Gastrocnemius medialis (tissue), 4 donors: ENCODE data around the gene TSEN2. TPM values are rescaled to one million over a fixed set of nuclear protein-coding genes. Genes with fewer than 3 reads are reported as not detected.
A peak's percentile ranks its signal among the peaks of the same experiment; 100 is the strongest.

Source experiments
- ATAC-seq, 2 donors: fragments of 150-250 bp; one replicate each; pipeline ENCODE4 v1.9.1; 2016
- DNase-seq, 2 donors: peaks; one replicate each; pipeline ENCODE4 v3.0.0-alpha.2; 2019
- H3K27ac ChIP-seq, 4 donors: fragments of 200-600 bp; sonication (generic); 1 replicate in 1 of 4; 2 replicates in 3 of 4; pipeline ENCODE4 v1.5.1; 2016 to 2018; ENCODE audit warnings: mild to moderate bottlenecking in 2 of 4, moderate library complexity in 1 of 4
- H3K27me3 ChIP-seq, 3 donors: fragments of 200-600 bp; sonication (generic) in 2 of 3; 1 replicate in 1 of 3; 2 replicates in 2 of 3; pipeline versions ENCODE4 v1.5.1 to v1.6.0; 2016 to 2019; ENCODE audit warnings: mild to moderate bottlenecking in 1 of 3, moderate library complexity in 1 of 3
- H3K36me3 ChIP-seq, 2 donors: fragments of 200-600 bp; sonication (generic) in 1 of 2; one replicate each; pipeline ENCODE4 v1.5.1; 2017 to 2018
- H3K4me1 ChIP-seq, 2 donors: fragments of 200-600 bp; sonication (generic) in 1 of 2; one replicate each; pipeline ENCODE4 v1.5.1; 2016 to 2017; ENCODE audit warnings: mild to moderate bottlenecking in 2 of 2
- H3K4me3 ChIP-seq, 4 donors: fragments of 200-600 bp; sonication (generic) in 3 of 4; 1 replicate in 1 of 4; 2 replicates in 3 of 4; pipeline ENCODE4 v1.5.1; 2016 to 2019; ENCODE audit warnings: mild to moderate bottlenecking in 2 of 4
- H3K9me3 ChIP-seq, 3 donors: fragments of 200-600 bp; sonication (generic) in 2 of 3; 1 replicate in 1 of 3; 2 replicates in 2 of 3; pipeline ENCODE4 v1.5.1; 2016 to 2019
- POLR2A ChIP-seq, 2 donors: fragments of 450-650 bp; IDR thresholded peaks; one replicate each; pipeline ENCODE4 v1.6.1; 2017; ENCODE audit warnings: antibody characterized with exemption in 2 of 2, mild to moderate bottlenecking in 2 of 2, moderate library complexity in 2 of 2
- in situ Hi-C, 4 donors: fragments of 200-750 bp; cut with MboI; loops; one replicate each; pipeline versions ENCODE4 v1.15.0 to v1.8.0; 2017; ENCODE audit warnings: low sequenced_read_pairs in 4 of 4
- intact Hi-C: fragments of 100-400 bp; cut with DNase I; formaldehyde crosslinking; loops from one replicate; pipeline ENCODE4 v1.15.1; 2023; ENCODE audit warnings: low total_unique reads
- total RNA-seq, 4 donors: library from RNA; depleted of rRNA; stranded (reverse); fragments of >200 nt; gene quantifications; one replicate each; pipeline versions ENCODE4 v1.1.0 to v1.2.3, GENCODE V29; 2016
- TF ChIP-seq, protein P1 (sequence below), 5 experiments: fragments of 450-650 bp in 3 of 5; fragments of 200-600 bp in 2 of 5; sonication (generic) in 2 of 5; IDR thresholded peaks in 4 of 5; conservative IDR thresholded peaks in 1 of 5; 1 replicate in 4 of 5; 2 replicates in 1 of 5; pipeline ENCODE4 v1.5.1; 2016 to 2019; ENCODE audit warnings: antibody characterized with exemption in 5 of 5, mild to moderate bottlenecking in 3 of 5, moderate library complexity in 3 of 5

Gene TSEN2
- total RNA-seq, 4 donors from 2014 or later: 10.7 to 19.5 (median 12.0) TPM

DNA sequence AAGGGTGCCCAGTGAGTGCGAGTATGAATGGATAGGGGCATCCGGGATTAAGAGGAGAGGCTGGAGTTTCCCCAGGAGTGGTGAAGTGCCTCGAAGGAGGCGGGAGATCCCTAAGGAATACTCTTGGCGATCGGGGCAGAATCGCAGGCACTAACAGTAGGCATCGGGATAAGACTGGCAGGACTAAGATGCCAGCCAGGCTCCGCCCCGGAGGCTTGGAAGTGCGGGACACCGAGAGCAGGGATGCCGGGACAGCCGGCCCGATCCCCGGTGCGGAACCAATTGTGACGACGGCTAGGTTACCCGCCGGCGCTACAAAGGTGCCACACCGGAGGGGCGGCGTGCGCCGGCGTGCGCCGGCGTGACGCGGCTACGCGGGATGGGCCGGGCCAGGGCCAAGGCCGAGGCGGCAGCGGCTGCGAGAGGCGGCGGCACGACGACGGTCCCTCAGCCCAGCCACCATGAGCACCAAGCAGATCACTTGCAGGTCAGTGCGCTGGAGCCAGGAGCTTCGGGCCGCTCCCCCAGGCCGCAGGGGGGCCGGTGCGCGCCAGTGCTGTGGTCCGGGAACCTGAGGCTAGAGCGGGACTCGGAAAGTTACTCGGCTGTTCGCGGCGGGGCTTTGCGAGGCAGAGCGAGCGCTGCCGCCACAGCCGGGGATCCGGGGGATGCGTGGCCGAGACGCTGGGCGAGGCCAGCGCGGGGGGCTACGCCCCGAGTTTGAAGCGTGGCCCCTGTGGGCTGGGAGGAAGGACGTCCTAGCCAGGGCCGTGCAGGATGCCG lies 72.6 kb downstream of the TSEN2 start, which contains the start of gene MKRN2:
TSS of gene MKRN2 (plus strand) at position 398 of the 783 bp plus-strand sequence. CDS start at position 462, 64 bp downstream.
- Histone ChIP-seq H3K36me3 (no peaks in the 10 kb centered on the region), H3K27me3 (peaks cover 15 to 26% (median 17%) of the 10 kb centered on the region in 3 donors), H3K4me1 (peaks cover 52 to 55% of the 10 kb centered on the region in 2 donors), H3K9me3 (no peaks in the 10 kb centered on the region), H3K4me3 (peak within 1 kb of the TSS; percentile 75 to 99 (median 94)), H3K27ac (peak within 1 kb of the TSS; percentile 96 to 99 (median 98))
- ATAC-seq (peak; percentile 80 to 81), DNase-seq (peak; percentile 74 to 84)
- in situ Hi-C loops (loop anchor here in 1 of 4 donors (25.0 kb wide), 1 partner anchor 155 kb away; no protein-coding TSS in a partner anchor), intact Hi-C loops (loop anchor here (1.0 to 5.0 kb wide), 4 partner anchors 72 to 240 kb away; partner anchors contain the start of gene TSEN2)
- TF ChIP-seq POLR2A (IDR thresholded peaks at IDR 0.05): peak; percentile 99
- TF ChIP-seq, protein P1, sequence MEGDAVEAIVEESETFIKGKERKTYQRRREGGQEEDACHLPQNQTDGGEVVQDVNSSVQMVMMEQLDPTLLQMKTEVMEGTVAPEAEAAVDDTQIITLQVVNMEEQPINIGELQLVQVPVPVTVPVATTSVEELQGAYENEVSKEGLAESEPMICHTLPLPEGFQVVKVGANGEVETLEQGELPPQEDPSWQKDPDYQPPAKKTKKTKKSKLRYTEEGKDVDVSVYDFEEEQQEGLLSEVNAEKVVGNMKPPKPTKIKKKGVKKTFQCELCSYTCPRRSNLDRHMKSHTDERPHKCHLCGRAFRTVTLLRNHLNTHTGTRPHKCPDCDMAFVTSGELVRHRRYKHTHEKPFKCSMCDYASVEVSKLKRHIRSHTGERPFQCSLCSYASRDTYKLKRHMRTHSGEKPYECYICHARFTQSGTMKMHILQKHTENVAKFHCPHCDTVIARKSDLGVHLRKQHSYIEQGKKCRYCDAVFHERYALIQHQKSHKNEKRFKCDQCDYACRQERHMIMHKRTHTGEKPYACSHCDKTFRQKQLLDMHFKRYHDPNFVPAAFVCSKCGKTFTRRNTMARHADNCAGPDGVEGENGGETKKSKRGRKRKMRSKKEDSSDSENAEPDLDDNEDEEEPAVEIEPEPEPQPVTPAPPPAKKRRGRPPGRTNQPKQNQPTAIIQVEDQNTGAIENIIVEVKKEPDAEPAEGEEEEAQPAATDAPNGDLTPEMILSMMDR (IDR thresholded peaks at IDR 0.05 in 4 of 5, conservative IDR thresholded peaks at IDR 0.05 in 1 of 5): peak in 2 of 5 experiments; percentile 35 to 40

- TF ChIP-seq POLR2A (IDR thresholded peaks at IDR 0.05): no peak
- TF ChIP-seq, protein P1 (IDR thresholded peaks at IDR 0.05 in 4 of 5, conservative IDR thresholded peaks at IDR 0.05 in 1 of 5): no peak
Measured at GRCh38 chr3:12557473-12558100, 73.3 kb downstream of the TSEN2 start.

GRCh38 chr3:12558706-12559105 lies 74.4 kb downstream of the TSEN2 start:
- intact Hi-C loops: loop anchor here (5.0 kb wide), 1 partner anchor 149 kb away; no protein-coding TSS in a partner anchor
- DNase-seq (no peak), ATAC-seq (no peak)
- Histone ChIP-seq H3K4me1 (peaks cover 62 to 71% of the 10 kb centered on the region in 2 donors), H3K4me3 (peak overlapping the region in 3 of 4 donors; percentile 89 to 99 (median 99)), H3K36me3 (no peaks in the 10 kb centered on the region), H3K27me3 (peaks cover 8 to 11% (median 10%) of the 10 kb centered on the region in 3 donors), H3K9me3 (no peaks in the 10 kb centered on the region), H3K27ac (peak overlapping the region; percentile 96 to 99 (median 98))
- no peak for TF ChIP-seq POLR2A (IDR thresholded peaks at IDR 0.05)
- TF ChIP-seq, protein P1 (IDR thresholded peaks at IDR 0.05 in 4 of 5, conservative IDR thresholded peaks at IDR 0.05 in 1 of 5): no peak
- in situ Hi-C loops: loop anchor here in 1 of 4 donors (25.0 kb wide), 1 partner anchor 154 kb away; no protein-coding TSS in a partner anchor

More at GRCh38 chr3:12557473-12558100, 73.3 kb downstream of the TSEN2 start:
- peak overlapping the region; percentile 75 to 99 (median 94) for H3K4me3 ChIP-seq
- ATAC-seq (peak; percentile 62 to 66), DNase-seq (no peak)
- peaks cover 59 to 62% of the 10 kb centered on the region in 2 donors for H3K4me1 ChIP-seq
- no peaks in the 10 kb centered on the region for H3K36me3 ChIP-seq
- intact Hi-C loops: loop anchor here (1.0 to 5.0 kb wide), 4 partner anchors 73 to 240 kb away; partner anchors contain the start of gene TSEN2
- in situ Hi-C loops: loop anchor here in 1 of 4 donors (25.0 kb wide), 1 partner anchor 155 kb away; no protein-coding TSS in a partner anchor
- H3K9me3 ChIP-seq: no peaks in the 10 kb centered on the region
- peak overlapping the region; percentile 96 to 99 (median 98) for H3K27ac ChIP-seq
- peaks cover 13 to 19% (median 16%) of the 10 kb centered on the region in 3 donors for H3K27me3 ChIP-seq

DNA sequence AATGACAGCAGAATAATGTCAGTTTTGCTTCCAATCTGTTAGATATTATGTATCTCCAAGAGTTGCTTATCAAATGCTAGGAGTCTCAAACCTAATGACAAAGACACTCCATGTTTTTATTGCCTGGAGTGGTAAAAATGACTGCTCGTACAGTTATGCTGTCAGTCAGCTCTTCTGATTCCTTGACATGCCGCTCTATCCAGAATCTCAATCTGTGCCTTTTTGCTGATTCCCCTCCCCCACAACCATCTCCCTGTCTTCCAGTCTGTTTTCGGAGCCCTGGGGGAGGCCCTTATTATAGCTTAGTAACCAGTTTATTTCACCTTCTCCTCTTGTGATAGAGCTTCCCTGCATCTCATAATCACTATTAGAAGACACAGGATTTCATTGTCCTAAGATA lies 75.2 kb downstream of the TSEN2 start:
- H3K9me3 ChIP-seq: no peaks in the 10 kb centered on the region
- no peaks in the 10 kb centered on the region for H3K36me3 ChIP-seq
- DNase-seq (no peak), ATAC-seq (no peak)
- H3K4me3 ChIP-seq: peak overlapping the region in 1 of 4 donors; percentile 5
- H3K27me3 ChIP-seq: peaks cover under 1 to 4% (median 2%) of the 10 kb centered on the region in 3 donors
- in situ Hi-C loops: loop anchor here in 1 of 4 donors (25.0 kb wide), 1 partner anchor 153 kb away; no protein-coding TSS in a partner anchor
- intact Hi-C loops: loop anchor here (5.0 kb wide), 1 partner anchor 148 kb away; no protein-coding TSS in a partner anchor
- TF ChIP-seq, protein P1 (IDR thresholded peaks at IDR 0.05 in 4 of 5, conservative IDR thresholded peaks at IDR 0.05 in 1 of 5): no peak
- no peak for TF ChIP-seq POLR2A (IDR thresholded peaks at IDR 0.05)
- peak overlapping the region; percentile 96 to 99 (median 98) for H3K27ac ChIP-seq
- H3K4me1 ChIP-seq: peaks cover 63 to 72% of the 10 kb centered on the region in 2 donors
